Stomach (tissue), 9 donors: ENCODE measurements around the gene DCDC1. TPM values are rescaled to one million over a fixed set of nuclear protein-coding genes. Genes with fewer than 3 reads are reported as not detected.

Experiments used
- DNase-seq, 2 donors: peaks; one replicate each; pipeline versions ENCODE4 v3.0.0 to v3.0.0-alpha.2; 2013 to 2019
- H3K27ac ChIP-seq, 5 donors: fragments of 200-600 bp in 4 of 5; sonication (generic) in 4 of 5; one replicate each; pipeline ENCODE4 v1.5.1; 2013 to 2019; ENCODE audit warnings: mild to moderate bottlenecking in 1 of 5, moderate library complexity in 1 of 5
- H3K27me3 ChIP-seq, 3 donors: fragments of 200-600 bp; sonication (generic); one replicate each; pipeline ENCODE4 v1.5.1; 2017 to 2019; ENCODE audit warnings: mixed run types in 1 of 3
- H3K36me3 ChIP-seq, 4 donors: fragments of 200-600 bp; sonication (generic); 1 replicate in 3 of 4; 2 replicates in 1 of 4; pipeline ENCODE4 v1.5.1; 2016 to 2019
- H3K4me1 ChIP-seq, 4 donors: fragments of 200-600 bp; sonication (generic); one replicate each; pipeline ENCODE4 v1.5.1; 2016 to 2019
- H3K4me3 ChIP-seq, 4 donors: fragments of 200-600 bp; sonication (generic) in 3 of 4; one replicate each; pipeline ENCODE4 v1.5.1; 2016 to 2019; ENCODE audit warnings: mild to moderate bottlenecking in 1 of 4
- H3K9me3 ChIP-seq, 4 donors: fragments of 200-600 bp; sonication (generic); one replicate each; pipeline ENCODE4 v1.5.1; 2016 to 2019
- EP300 ChIP-seq: sonication (generic); formaldehyde crosslinking; IDR thresholded peaks from one replicate; pipeline ENCODE4 v1.6.1; 2017; ENCODE audit warnings: antibody characterized with exemption
- POLR2A ChIP-seq, 4 donors: fragments of 450-650 bp; IDR thresholded peaks; one replicate each; pipeline ENCODE4 v1.6.1; 2016; ENCODE audit warnings: antibody characterized with exemption in 4 of 4, control low read depth in 2 of 4, mild to moderate bottlenecking in 1 of 4, moderate library complexity in 1 of 4
- POLR2AphosphoS5 ChIP-seq, 3 donors: sonication (generic); formaldehyde crosslinking; IDR thresholded peaks; one replicate each; pipeline ENCODE4 v1.6.1; 2016; ENCODE audit warnings: antibody characterized with exemption in 3 of 3
- WGBS, 5 donors: extraction: QIAGEN DNeasy Blood & Tissue Kit in 3 of 5; methylation state at CpG; one replicate each; pipeline versions ENCODE4 v1.1.5 to v1.1.7; 2013 to 2018; 5-methylcytosine and 5-hydroxymethylcytosine counted together
- intact Hi-C: fragments of 100-400 bp; cut with DNase I; formaldehyde crosslinking; loops from one replicate; pipeline ENCODE4 v1.15.1; 2023; ENCODE audit warnings: low total_unique reads
- polyA plus RNA-seq, 3 donors: library from polyadenylated mRNA; stranded (reverse); fragments of 200-250 nt; gene quantifications; one replicate each; pipeline ENCODE4 v1.2.3, GENCODE V29; 2013
- total RNA-seq, 5 donors: library from RNA; depleted of rRNA; stranded (reverse); fragments of >200 nt; gene quantifications; one replicate each; pipeline versions ENCODE4 v1.1.0 to v1.2.3, GENCODE V29; 2014 to 2016
- TF ChIP-seq, protein P1 (sequence below), 7 experiments: fragments of 450-650 bp in 4 of 7; fragments of 200-600 bp in 3 of 7; sonication (generic) in 3 of 7; IDR thresholded peaks; one replicate each; pipeline ENCODE4 v1.5.1; 2016 to 2019; ENCODE audit warnings: antibody characterized with exemption in 7 of 7, control low read depth in 2 of 7, mild to moderate bottlenecking in 1 of 7
- donor health status: healthy with polysubstance abuse.
- donor health status: Bipolar disorder and iron deficiency.
- donor health status: healthy.

The DCDC1 gene
- total and polyA plus RNA-seq, 8 donors = 0.45 to 0.55 TPM; not detected in 6

DNA sequence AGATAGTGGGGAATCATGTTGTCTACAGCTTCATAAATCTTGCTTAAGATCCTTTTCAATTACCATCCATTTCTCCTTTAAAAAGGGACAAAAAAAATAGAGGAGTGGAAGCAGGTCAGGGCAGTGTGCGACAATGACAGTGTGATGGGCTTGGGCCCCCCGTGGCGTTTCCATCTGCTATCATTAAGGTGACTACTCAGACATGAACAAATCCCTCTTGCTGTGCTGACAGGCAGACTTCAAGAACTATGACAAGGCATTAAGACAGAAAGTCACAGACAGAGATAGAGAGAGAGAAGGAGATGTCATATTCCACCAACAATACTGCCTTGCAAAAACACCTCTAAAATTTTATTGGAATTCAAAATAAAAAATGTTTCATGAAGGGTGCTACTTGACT lies 263.2 kb downstream of the DCDC1 start:
- intact Hi-C loops = no loop called here
- Histone ChIP-seq H3K4me3 (no peak overlapping the region), H3K4me1 (peaks cover 0 to 5% (median 0%) of the 10 kb centered on the region in 4 donors), H3K36me3 (no peaks in the 10 kb centered on the region), H3K27me3 (no peaks in the 10 kb centered on the region), H3K9me3 (no peaks in the 10 kb centered on the region), H3K27ac (no peak overlapping the region)
- TF ChIP-seq, protein P1, sequence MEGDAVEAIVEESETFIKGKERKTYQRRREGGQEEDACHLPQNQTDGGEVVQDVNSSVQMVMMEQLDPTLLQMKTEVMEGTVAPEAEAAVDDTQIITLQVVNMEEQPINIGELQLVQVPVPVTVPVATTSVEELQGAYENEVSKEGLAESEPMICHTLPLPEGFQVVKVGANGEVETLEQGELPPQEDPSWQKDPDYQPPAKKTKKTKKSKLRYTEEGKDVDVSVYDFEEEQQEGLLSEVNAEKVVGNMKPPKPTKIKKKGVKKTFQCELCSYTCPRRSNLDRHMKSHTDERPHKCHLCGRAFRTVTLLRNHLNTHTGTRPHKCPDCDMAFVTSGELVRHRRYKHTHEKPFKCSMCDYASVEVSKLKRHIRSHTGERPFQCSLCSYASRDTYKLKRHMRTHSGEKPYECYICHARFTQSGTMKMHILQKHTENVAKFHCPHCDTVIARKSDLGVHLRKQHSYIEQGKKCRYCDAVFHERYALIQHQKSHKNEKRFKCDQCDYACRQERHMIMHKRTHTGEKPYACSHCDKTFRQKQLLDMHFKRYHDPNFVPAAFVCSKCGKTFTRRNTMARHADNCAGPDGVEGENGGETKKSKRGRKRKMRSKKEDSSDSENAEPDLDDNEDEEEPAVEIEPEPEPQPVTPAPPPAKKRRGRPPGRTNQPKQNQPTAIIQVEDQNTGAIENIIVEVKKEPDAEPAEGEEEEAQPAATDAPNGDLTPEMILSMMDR (IDR thresholded peaks at IDR 0.05) = no peak
- TF ChIP-seq EP300 (no peak), POLR2AphosphoS5 (IDR thresholded peaks at IDR 0.05) (no peak), POLR2A (IDR thresholded peaks at IDR 0.05) (no peak)
- no peak for DNase-seq
- WGBS, 5 donors = 28 to 45% (median 40%) methylated on average over 3 of the region's 3 CpGs

DNA sequence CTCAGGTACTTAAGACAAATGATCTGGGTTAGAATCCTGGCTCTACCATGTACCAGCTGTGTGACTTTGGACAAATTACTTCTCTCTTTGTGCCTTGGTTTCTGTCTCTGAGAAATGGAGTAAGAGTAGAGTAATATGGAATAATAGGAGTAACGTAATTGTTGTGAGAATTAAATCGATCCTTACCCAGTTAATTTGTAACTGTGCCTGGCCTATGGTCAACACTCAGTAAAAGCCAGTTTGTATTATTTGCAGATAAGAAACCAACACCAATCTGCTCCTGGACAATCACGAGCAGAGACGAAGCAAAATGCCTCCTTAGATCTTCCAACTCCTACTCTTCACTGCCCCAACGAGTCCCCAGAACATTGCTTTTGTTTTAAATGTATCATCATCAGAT lies 266.7 kb downstream of the DCDC1 start:
- no peak for DNase-seq
- TF ChIP-seq EP300 = no peak
- no peak for TF ChIP-seq POLR2AphosphoS5 (IDR thresholded peaks at IDR 0.05)
- TF ChIP-seq, protein P1 (IDR thresholded peaks at IDR 0.05) = no peak
- no peak for TF ChIP-seq POLR2A (IDR thresholded peaks at IDR 0.05)
- 31 to 60% (median 40%) methylated on average over 5 of the region's 5 CpGs for WGBS, 5 donors

DNA sequence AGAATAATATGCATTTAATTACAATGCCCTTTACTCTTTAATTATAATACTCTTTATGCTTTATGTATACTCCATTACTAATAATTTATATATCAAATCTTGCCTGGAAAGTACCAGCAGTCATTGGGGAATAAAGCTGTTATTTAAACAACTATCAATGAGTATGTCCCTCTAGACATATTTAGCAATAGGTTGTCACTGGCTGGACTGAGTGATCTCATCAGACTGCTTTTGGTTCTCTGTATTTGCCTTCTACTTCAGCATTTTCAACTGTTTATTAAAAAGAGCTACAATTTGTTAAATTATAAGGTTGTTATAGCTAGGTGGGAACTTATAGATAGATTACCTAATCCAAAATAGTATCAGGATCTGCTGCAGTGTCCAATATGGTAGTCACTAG lies 267.2 kb downstream of the DCDC1 start:
- H3K4me1 ChIP-seq = peaks cover 0 to 5% (median 0%) of the 10 kb centered on the region in 4 donors
- TF ChIP-seq POLR2A (IDR thresholded peaks at IDR 0.05) (no peak), POLR2AphosphoS5 (IDR thresholded peaks at IDR 0.05) (no peak), EP300 (no peak)
- TF ChIP-seq, protein P1 (IDR thresholded peaks at IDR 0.05) = no peak
- H3K36me3 ChIP-seq = no peaks in the 10 kb centered on the region
- no peaks in the 10 kb centered on the region for H3K9me3 ChIP-seq
- H3K27ac ChIP-seq = no peak overlapping the region
- intact Hi-C loops = no loop called here
- no peaks in the 10 kb centered on the region for H3K27me3 ChIP-seq
- DNase-seq = no peak
- no peak overlapping the region for H3K4me3 ChIP-seq

More for the DNA sequence above, 266.7 kb downstream of the DCDC1 start:
- intact Hi-C loops = no loop called here
- Histone ChIP-seq H3K4me3 (no peak overlapping the region), H3K27ac (no peak overlapping the region), H3K4me1 (peaks cover 0 to 5% (median 0%) of the 10 kb centered on the region in 4 donors), H3K9me3 (no peaks in the 10 kb centered on the region), H3K27me3 (no peaks in the 10 kb centered on the region), H3K36me3 (no peaks in the 10 kb centered on the region)

DNA sequence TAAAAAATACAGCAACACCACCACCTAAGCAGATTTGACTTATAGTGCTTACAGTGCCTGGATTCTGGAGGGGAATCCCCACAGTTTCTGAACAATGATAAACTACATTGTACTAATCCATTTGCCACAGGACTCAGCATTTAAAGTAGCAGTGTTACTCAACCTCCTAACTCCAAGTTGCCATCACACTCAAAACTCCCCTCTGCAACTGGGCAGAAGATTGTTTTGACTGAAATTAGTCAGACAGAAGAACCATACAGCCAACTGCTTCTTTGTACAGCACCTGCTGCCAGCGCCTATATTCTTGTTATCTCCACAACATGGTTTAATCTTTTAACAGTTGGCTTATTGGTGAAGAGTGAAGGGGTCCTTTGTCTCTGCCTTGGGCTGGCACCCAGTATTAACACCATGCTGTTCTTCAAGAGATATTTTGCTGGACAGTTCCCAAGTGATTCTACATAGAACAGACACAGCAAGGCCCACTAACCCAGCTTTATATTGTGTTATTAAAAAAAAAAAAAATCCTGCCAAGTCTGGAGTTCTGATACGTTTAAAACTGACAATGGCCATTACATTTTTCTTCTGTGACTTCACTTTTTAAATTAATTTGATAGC lies 273.2 kb downstream of the DCDC1 start:
- no peaks in the 10 kb centered on the region for H3K9me3 ChIP-seq
- no peaks in the 10 kb centered on the region for H3K4me1 ChIP-seq
- H3K27me3 ChIP-seq = no peaks in the 10 kb centered on the region
- WGBS, 5 donors = 36 to 45% (median 42%) methylated on average over 2 of the region's 2 CpGs
- no peaks in the 10 kb centered on the region for H3K36me3 ChIP-seq
- no peak overlapping the region for H3K27ac ChIP-seq
- no peak for DNase-seq
- intact Hi-C loops = no loop called here
- H3K4me3 ChIP-seq = no peak overlapping the region
- TF ChIP-seq POLR2A (IDR thresholded peaks at IDR 0.05) (no peak), EP300 (no peak), POLR2AphosphoS5 (IDR thresholded peaks at IDR 0.05) (no peak)
- TF ChIP-seq, protein P1 (IDR thresholded peaks at IDR 0.05) = no peak
